ENCODE results near the gene TAS2R38. TPM values are rescaled to one million over a fixed set of nuclear protein-coding genes. Genes with fewer than 3 reads are reported as not detected.

Gene TAS2R38
- total RNA-seq, 4 donors from 2014 or later = not detected

- DNase-seq = no peak
- intact Hi-C loops (cut with DNase I; ENCODE audit: low total_unique reads) = no loop called here
- H3K4me3 ChIP-seq = no peak overlapping the region
These were observed 22.8 kb downstream of the TAS2R38 start for GRCh38 chr7:141950806-141951205.

DNA sequence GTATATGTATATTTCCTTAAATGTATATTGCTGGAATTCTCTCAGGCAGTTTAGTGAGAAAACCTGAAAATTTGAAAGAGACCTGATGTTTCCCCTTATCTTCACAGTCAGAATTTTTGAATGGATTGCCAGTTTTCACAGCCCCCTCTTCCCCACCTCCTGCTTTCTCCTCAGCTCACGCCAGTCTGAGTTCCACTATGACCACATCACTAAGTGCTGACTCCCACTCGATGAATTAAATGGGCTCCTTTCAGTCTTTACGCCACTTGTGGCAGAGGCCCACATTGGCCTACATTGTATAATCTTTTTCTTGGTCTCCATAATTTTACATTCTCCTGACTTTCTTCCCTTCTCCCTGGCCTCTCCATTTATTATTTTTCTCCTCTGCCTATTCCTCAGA lies 23.7 kb downstream of the TAS2R38 start:
- in situ Hi-C loops (cut with MboI; ENCODE audit: low sequenced_read_pairs in 4 of 4) (no loop called here), intact Hi-C loops (cut with DNase I; ENCODE audit: low total_unique reads) (no loop called here)
- H3K4me3 ChIP-seq = no peak overlapping the region
- H3K4me1 ChIP-seq = no peaks in the 10 kb centered on the region
- ATAC-seq (no peak), DNase-seq (no peak)
- no peaks in the 10 kb centered on the region for H3K27me3 ChIP-seq
- no peaks in the 10 kb centered on the region for H3K9me3 ChIP-seq
- no peak for TF ChIP-seq POLR2A (IDR thresholded peaks at IDR 0.05)
- TF ChIP-seq, protein P1, sequence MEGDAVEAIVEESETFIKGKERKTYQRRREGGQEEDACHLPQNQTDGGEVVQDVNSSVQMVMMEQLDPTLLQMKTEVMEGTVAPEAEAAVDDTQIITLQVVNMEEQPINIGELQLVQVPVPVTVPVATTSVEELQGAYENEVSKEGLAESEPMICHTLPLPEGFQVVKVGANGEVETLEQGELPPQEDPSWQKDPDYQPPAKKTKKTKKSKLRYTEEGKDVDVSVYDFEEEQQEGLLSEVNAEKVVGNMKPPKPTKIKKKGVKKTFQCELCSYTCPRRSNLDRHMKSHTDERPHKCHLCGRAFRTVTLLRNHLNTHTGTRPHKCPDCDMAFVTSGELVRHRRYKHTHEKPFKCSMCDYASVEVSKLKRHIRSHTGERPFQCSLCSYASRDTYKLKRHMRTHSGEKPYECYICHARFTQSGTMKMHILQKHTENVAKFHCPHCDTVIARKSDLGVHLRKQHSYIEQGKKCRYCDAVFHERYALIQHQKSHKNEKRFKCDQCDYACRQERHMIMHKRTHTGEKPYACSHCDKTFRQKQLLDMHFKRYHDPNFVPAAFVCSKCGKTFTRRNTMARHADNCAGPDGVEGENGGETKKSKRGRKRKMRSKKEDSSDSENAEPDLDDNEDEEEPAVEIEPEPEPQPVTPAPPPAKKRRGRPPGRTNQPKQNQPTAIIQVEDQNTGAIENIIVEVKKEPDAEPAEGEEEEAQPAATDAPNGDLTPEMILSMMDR (IDR thresholded peaks at IDR 0.05 in 4 of 5, conservative IDR thresholded peaks at IDR 0.05 in 1 of 5) = no peak
- no peak overlapping the region for H3K27ac ChIP-seq
- no peaks in the 10 kb centered on the region for H3K36me3 ChIP-seq

More at GRCh38 chr7:141950806-141951205, 22.8 kb downstream of the TAS2R38 start:
- no peak for ATAC-seq
- no peaks in the 10 kb centered on the region for H3K9me3 ChIP-seq
- no peak overlapping the region for H3K27ac ChIP-seq
- no peaks in the 10 kb centered on the region for H3K27me3 ChIP-seq
- no peaks in the 10 kb centered on the region for H3K36me3 ChIP-seq
- in situ Hi-C loops (cut with MboI; ENCODE audit: low sequenced_read_pairs in 4 of 4) = no loop called here
- H3K4me1 ChIP-seq = no peaks in the 10 kb centered on the region
- TF ChIP-seq, protein P1 (IDR thresholded peaks at IDR 0.05 in 4 of 5, conservative IDR thresholded peaks at IDR 0.05 in 1 of 5) = no peak
- TF ChIP-seq POLR2A (IDR thresholded peaks at IDR 0.05) = no peak

- TF ChIP-seq, protein P1 (IDR thresholded peaks at IDR 0.05 in 4 of 5, conservative IDR thresholded peaks at IDR 0.05 in 1 of 5) = no peak
- TF ChIP-seq POLR2A (IDR thresholded peaks at IDR 0.05) = no peak
- H3K36me3 ChIP-seq = no peaks in the 10 kb centered on the region
- H3K4me1 ChIP-seq = no peaks in the 10 kb centered on the region
- H3K4me3 ChIP-seq = no peak overlapping the region
- in situ Hi-C loops (cut with MboI; ENCODE audit: low sequenced_read_pairs in 4 of 4) (no loop called here), intact Hi-C loops (cut with DNase I; ENCODE audit: low total_unique reads) (no loop called here)
- no peaks in the 10 kb centered on the region for H3K27me3 ChIP-seq
- no peak overlapping the region for H3K27ac ChIP-seq
- no peaks in the 10 kb centered on the region for H3K9me3 ChIP-seq
- DNase-seq (no peak), ATAC-seq (no peak)
These were observed 24.1 kb downstream of the TAS2R38 start for GRCh38 chr7:141949451-141949850.

- no peaks in the 10 kb centered on the region for H3K4me1 ChIP-seq
- intact Hi-C loops (cut with DNase I; ENCODE audit: low total_unique reads) (no loop called here), in situ Hi-C loops (cut with MboI; ENCODE audit: low sequenced_read_pairs in 4 of 4) (no loop called here)
- H3K27me3 ChIP-seq = no peaks in the 10 kb centered on the region
- DNase-seq (no peak), ATAC-seq (no peak)
- H3K27ac ChIP-seq = no peak overlapping the region
- no peaks in the 10 kb centered on the region for H3K36me3 ChIP-seq
- H3K4me3 ChIP-seq = no peak overlapping the region
- TF ChIP-seq POLR2A (IDR thresholded peaks at IDR 0.05) = no peak
- TF ChIP-seq, protein P1 (IDR thresholded peaks at IDR 0.05 in 4 of 5, conservative IDR thresholded peaks at IDR 0.05 in 1 of 5) = no peak
- H3K9me3 ChIP-seq = no peaks in the 10 kb centered on the region
These were observed 24.6 kb downstream of the TAS2R38 start for GRCh38 chr7:141949021-141949420.

DNA sequence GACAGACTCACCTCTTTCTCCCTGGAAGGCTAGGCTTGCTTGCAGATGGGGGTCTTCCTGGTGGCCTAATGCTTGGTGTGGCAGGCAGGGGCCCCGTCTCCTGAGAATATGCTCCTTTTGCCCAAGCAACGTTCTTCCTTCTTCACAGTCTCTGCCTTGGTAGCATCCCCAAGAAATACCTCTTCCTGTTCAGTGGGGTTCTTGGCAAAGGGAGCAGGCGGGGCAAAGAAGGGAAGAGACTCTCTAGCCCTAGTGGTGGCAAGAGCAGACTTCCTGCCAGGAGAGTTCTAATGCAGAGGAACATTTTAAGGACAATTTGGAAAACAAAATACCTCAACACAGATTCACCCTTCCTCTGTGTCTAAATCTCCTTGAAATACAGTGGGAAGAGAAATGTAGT lies 26.8 kb downstream of the TAS2R38 start, which contains the start of gene CLEC5A:
Gene CLEC5A, minus strand, starts transcription at position 179 of the 400 bp plus-strand sequence. CDS start 682 bp downstream, outside the sequence.
- no peak for DNase-seq
- in situ Hi-C loops (cut with MboI; ENCODE audit: low sequenced_read_pairs in 4 of 4) (no loop called here), intact Hi-C loops (cut with DNase I; ENCODE audit: low total_unique reads) (no loop called here)
- no peaks in the 10 kb centered on the region for H3K4me1 ChIP-seq
- H3K36me3 ChIP-seq = no peaks in the 10 kb centered on the region
- no peak for ATAC-seq
- no peaks in the 10 kb centered on the region for H3K9me3 ChIP-seq
- H3K27ac ChIP-seq = no peak within 1 kb of the TSS
- TF ChIP-seq, protein P1 (IDR thresholded peaks at IDR 0.05 in 4 of 5, conservative IDR thresholded peaks at IDR 0.05 in 1 of 5) = no peak
- no peak for TF ChIP-seq POLR2A (IDR thresholded peaks at IDR 0.05)
- H3K27me3 ChIP-seq = no peaks in the 10 kb centered on the region
- H3K4me3 ChIP-seq = no peak within 1 kb of the TSS

Measured in gastrocnemius medialis (tissue), 4 donors.